Measurements from ENCODE around the gene RIN1. TPM values are rescaled to one million over a fixed set of nuclear protein-coding genes. Genes with fewer than 3 reads are reported as not detected.

Gene RIN1
- polyA plus RNA-seq, 1 donor (not counting 4 experiments of a cell fraction or from before 2014, with no cell fraction given), result 10.6 TPM

GRCh38 chr11:66345316-66345649 lies 9.0 kb upstream of the RIN1 start:
- dilution Hi-C loops (cut with MboI; ENCODE audit: extremely low pct_ligation_motif_present, low sequenced_read_pairs), result no loop called here
- Histone ChIP-seq H3K27ac (ENCODE audit: control insufficient read depth, insufficient read depth, low read length) (peak overlapping the region; percentile 79), H3K4me2 (ENCODE audit: control insufficient read depth, extremely low read depth, insufficient read depth, low read depth, low read length) (peak overlapping the region; percentile 96), H3K4me3 (ENCODE audit: control insufficient read depth in 2 of 3, extremely low read depth in 1 of 3, insufficient read depth in 2 of 3, low read depth in 1 of 3, low read length in 3 of 3) (peak overlapping the region; percentile 70 to 95 (median 91)), H4K20me1 (ENCODE audit: control insufficient read depth, extremely low read depth, insufficient read depth, low read length) (no peaks in the 10 kb centered on the region), H3K79me2 (ENCODE audit: control insufficient read depth, insufficient read depth, low read length) (peaks cover 33% of the 10 kb centered on the region), H3K9me3 (ENCODE audit: control insufficient read depth, low read depth, low read length) (no peaks in the 10 kb centered on the region), H3K36me3 (ENCODE audit: control insufficient read depth in 2 of 2, extremely low read depth in 1 of 2, insufficient read depth in 2 of 2, low read length in 2 of 2) (peaks cover 12 to 13% of the 10 kb centered on the region in 2 experiments), H3K27me3 (ENCODE audit: control insufficient read depth, extremely low read depth, insufficient read depth, low read length) (no peaks in the 10 kb centered on the region), H3K4me1 (ENCODE audit: control insufficient read depth, extremely low read depth, insufficient read depth, low read length) (peaks cover 31% of the 10 kb centered on the region), H2AFZ (ENCODE audit: control insufficient read depth, low read length) (peak overlapping the region; percentile 86), H3K9ac (ENCODE audit: control insufficient read depth, extremely low read depth, insufficient read depth, low read length) (peak overlapping the region; percentile 89), H3K9me1 (ENCODE audit: control insufficient read depth, extremely low read depth, insufficient read depth, low read length) (no peaks in the 10 kb centered on the region)
- DNase-seq (ENCODE audit: low read depth, low spot score), result no peak
- FAIRE-seq, result no peak
- no peak for TF ChIP-seq EZH2 (IDR thresholded peaks at IDR 0.05; ENCODE audit: low read length)
- TF ChIP-seq, protein P1, sequence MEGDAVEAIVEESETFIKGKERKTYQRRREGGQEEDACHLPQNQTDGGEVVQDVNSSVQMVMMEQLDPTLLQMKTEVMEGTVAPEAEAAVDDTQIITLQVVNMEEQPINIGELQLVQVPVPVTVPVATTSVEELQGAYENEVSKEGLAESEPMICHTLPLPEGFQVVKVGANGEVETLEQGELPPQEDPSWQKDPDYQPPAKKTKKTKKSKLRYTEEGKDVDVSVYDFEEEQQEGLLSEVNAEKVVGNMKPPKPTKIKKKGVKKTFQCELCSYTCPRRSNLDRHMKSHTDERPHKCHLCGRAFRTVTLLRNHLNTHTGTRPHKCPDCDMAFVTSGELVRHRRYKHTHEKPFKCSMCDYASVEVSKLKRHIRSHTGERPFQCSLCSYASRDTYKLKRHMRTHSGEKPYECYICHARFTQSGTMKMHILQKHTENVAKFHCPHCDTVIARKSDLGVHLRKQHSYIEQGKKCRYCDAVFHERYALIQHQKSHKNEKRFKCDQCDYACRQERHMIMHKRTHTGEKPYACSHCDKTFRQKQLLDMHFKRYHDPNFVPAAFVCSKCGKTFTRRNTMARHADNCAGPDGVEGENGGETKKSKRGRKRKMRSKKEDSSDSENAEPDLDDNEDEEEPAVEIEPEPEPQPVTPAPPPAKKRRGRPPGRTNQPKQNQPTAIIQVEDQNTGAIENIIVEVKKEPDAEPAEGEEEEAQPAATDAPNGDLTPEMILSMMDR (optimal IDR thresholded peaks at IDR 0.05 in 1 of 3, IDR thresholded peaks at IDR 0.05 in 1 of 3, conservative IDR thresholded peaks at IDR 0.05 in 1 of 3; ENCODE audit: extremely low read depth in 1 of 3, insufficient read depth in 2 of 3, low read length in 3 of 3), result no peak

DNA sequence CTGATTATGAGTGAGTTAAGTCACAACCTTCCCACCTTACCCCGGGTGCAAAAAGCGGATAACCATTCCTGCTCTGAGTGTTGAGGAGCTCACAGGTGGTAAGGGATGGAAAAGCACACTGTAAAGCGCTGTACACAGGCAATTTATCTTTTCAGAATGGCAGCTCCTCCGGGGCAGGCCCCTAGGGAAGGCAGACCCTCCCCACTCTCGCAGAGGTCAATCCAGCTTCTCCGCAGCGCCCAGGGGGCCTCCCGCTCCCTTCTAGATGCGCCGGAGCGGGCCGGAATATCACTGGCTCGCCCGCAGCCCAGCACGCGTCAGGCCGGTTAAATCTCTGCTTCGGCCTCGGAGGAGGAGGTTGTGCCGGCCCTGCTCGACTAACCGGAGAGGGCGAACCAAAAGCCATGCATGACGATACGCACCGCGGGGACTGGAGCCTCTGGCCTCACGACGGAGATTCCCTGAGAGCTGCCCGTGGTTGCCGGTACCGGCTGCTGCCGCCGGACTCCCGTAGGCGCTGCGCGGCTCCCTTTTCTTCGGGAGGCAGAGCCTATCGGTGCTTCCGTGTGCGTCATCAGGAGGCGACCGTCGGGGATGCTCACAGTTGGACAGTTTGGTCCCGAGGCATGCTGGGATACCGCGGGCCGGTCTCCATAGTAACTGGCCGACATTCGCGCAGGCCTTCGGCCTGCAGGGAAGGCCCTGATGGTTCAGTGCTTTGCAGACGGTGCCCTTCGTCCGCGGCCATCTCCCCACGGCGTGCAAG lies 8.5 kb upstream of the RIN1 start, which contains the start of gene BRMS1:
TSS of gene BRMS1 (minus strand) at position 555 of the 766 bp plus-strand sequence. CDS start 2,870 bp downstream, outside the sequence.
- FAIRE-seq (peak; percentile 49), DNase-seq (ENCODE audit: low read depth, low spot score) (no peak)
- peak within 1 kb of the TSS; percentile 70 to 95 (median 91) for H3K4me3 ChIP-seq (ENCODE audit: control insufficient read depth in 2 of 3, extremely low read depth in 1 of 3, insufficient read depth in 2 of 3, low read depth in 1 of 3, low read length in 3 of 3)
- TF ChIP-seq, protein P1 (optimal IDR thresholded peaks at IDR 0.05 in 1 of 3, IDR thresholded peaks at IDR 0.05 in 1 of 3, conservative IDR thresholded peaks at IDR 0.05 in 1 of 3; ENCODE audit: extremely low read depth in 1 of 3, insufficient read depth in 2 of 3, low read length in 3 of 3), result peak in 2 of 3 experiments; percentile 22 to 43
- TF ChIP-seq EZH2 (IDR thresholded peaks at IDR 0.05; ENCODE audit: low read length), result no peak
- H2AFZ ChIP-seq (ENCODE audit: control insufficient read depth, low read length), result peak within 1 kb of the TSS; percentile 86
- H4K20me1 ChIP-seq (ENCODE audit: control insufficient read depth, extremely low read depth, insufficient read depth, low read length), result no peaks in the 10 kb centered on the region
- peak within 1 kb of the TSS; percentile 89 for H3K9ac ChIP-seq (ENCODE audit: control insufficient read depth, extremely low read depth, insufficient read depth, low read length)
- no peaks in the 10 kb centered on the region for H3K9me1 ChIP-seq (ENCODE audit: control insufficient read depth, extremely low read depth, insufficient read depth, low read length)
- peak within 1 kb of the TSS; percentile 79 for H3K27ac ChIP-seq (ENCODE audit: control insufficient read depth, insufficient read depth, low read length)
- H3K4me2 ChIP-seq (ENCODE audit: control insufficient read depth, extremely low read depth, insufficient read depth, low read depth, low read length), result peak within 1 kb of the TSS; percentile 96
- H3K36me3 ChIP-seq (ENCODE audit: control insufficient read depth in 2 of 2, extremely low read depth in 1 of 2, insufficient read depth in 2 of 2, low read length in 2 of 2), result peaks cover 17% of the 10 kb centered on the region in 2 experiments
- H3K27me3 ChIP-seq (ENCODE audit: control insufficient read depth, extremely low read depth, insufficient read depth, low read length), result no peaks in the 10 kb centered on the region
- no peaks in the 10 kb centered on the region for H3K9me3 ChIP-seq (ENCODE audit: control insufficient read depth, low read depth, low read length)
- dilution Hi-C loops (cut with MboI; ENCODE audit: extremely low pct_ligation_motif_present, low sequenced_read_pairs), result no loop called here
- peaks cover 33% of the 10 kb centered on the region for H3K79me2 ChIP-seq (ENCODE audit: control insufficient read depth, insufficient read depth, low read length)
- peaks cover 31% of the 10 kb centered on the region for H3K4me1 ChIP-seq (ENCODE audit: control insufficient read depth, extremely low read depth, insufficient read depth, low read length)

Data from keratinocyte (primary cell).